AG09319 (cell line): ENCODE results near the gene HSPD1.

Experiments used
- DNase-seq: peaks from one replicate; pipeline ENCODE4 v3.0.0-alpha.2; 2010; ENCODE audit warnings: low read depth; ENCODE audit errors: extremely low read depth
- TF ChIP-seq, protein P1 (sequence below): IDR thresholded peaks from 2 replicates; pipeline ENCODE4 v1.5.1; 2011; ENCODE audit warnings: low read depth, mild to moderate bottlenecking, inconsistent platforms, low read length, moderate library complexity

The HSPD1 gene

GRCh38 chr2:197516393-197516761 lies 16.7 kb upstream of the HSPD1 start:
- TF ChIP-seq, protein P1, sequence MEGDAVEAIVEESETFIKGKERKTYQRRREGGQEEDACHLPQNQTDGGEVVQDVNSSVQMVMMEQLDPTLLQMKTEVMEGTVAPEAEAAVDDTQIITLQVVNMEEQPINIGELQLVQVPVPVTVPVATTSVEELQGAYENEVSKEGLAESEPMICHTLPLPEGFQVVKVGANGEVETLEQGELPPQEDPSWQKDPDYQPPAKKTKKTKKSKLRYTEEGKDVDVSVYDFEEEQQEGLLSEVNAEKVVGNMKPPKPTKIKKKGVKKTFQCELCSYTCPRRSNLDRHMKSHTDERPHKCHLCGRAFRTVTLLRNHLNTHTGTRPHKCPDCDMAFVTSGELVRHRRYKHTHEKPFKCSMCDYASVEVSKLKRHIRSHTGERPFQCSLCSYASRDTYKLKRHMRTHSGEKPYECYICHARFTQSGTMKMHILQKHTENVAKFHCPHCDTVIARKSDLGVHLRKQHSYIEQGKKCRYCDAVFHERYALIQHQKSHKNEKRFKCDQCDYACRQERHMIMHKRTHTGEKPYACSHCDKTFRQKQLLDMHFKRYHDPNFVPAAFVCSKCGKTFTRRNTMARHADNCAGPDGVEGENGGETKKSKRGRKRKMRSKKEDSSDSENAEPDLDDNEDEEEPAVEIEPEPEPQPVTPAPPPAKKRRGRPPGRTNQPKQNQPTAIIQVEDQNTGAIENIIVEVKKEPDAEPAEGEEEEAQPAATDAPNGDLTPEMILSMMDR, result no peak
- DNase-seq, result no peak

DNA sequence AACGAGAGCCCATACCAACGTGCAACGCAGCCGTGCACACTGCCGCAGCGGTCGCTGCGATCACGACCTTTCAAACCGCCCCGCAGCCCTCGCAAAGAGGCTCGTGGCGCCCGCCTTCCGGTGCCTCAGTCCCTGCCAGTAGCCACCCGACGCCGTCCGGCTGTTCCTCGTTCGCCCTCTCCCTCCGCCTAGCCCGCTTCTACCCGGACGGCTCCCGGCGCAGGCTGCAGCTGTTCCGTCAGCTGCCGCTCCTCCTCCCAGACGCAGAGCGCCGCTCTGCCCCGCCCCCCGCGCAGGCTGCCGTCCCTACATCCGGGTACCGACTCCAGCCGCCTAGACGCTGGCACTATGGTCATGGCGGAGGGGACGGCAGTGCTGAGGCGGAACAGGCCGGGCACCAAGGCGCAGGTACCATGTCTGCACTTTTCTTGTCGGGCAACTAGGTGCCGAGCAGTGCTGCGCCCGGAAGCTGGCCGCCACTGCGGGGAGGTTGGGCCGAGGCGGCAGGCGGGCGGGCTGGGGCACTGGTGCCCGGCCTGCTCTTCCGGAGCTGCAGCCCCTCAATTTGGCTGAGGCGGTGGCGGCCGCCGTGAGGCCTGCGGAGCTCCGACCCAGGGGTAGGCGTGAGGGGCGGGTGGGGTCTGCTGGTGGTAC lies 16.2 kb upstream of the HSPD1 start, which contains the start of gene MOB4:
MOB4 (plus strand) TSS at position 328 of the 654 bp plus-strand sequence; CDS start at position 349, 21 bp downstream.
- TF ChIP-seq, protein P1, result no peak
- DNase-seq, result peak; percentile 87

GRCh38 chr2:197515315-197515738 lies 15.7 kb upstream of the HSPD1 start:
- TF ChIP-seq, protein P1, result no peak
- DNase-seq, result no peak

DNA sequence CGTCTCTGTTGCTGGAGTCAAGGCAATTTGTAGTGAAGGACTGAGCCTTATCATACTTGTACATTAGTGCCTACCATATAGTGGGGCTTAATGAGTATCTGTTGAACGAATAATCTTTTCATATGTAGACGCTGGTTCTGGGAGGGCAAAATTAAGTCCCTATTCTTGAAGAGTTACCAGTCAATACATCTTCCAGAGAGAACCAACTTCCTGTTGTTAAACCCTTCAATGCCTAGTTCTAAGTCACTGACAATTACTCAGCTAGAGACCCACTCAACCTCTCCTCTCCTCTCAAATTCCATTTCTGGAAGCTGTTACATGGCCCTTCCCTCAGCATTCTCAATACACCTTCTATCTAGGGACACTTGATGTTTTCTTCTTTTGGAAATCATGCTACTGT lies 15.1 kb upstream of the HSPD1 start:
- no peak for DNase-seq
- TF ChIP-seq, protein P1, result no peak

- TF ChIP-seq, protein P1, result no peak
- no peak for DNase-seq
Measured at GRCh38 chr2:197513915-197514314, 14.3 kb upstream of the HSPD1 start.

GRCh38 chr2:197506658-197507057 lies 7.0 kb upstream of the HSPD1 start:
- TF ChIP-seq, protein P1, result no peak

DNA sequence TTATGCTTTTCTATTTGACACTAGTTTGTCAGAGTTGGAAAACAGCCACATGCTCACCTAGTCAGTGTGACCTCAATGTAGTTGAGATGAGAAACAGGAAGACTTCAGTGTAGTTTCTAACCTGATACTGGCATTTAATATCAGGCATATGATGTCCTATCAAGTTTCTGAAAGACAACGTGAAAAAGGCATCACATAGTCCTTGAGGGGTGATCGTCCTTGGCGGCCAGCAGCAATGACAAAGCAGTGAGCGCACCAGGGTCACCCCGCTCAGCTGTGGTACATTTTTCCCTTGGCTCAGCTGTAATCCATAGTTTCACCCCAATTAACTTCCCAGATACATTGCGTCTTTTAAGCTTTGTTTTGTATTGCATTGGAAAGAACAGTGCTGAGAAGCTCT lies 4.9 kb upstream of the HSPD1 start:
- DNase-seq, result no peak
- TF ChIP-seq, protein P1, result no peak

More at GRCh38 chr2:197506658-197507057, 7.0 kb upstream of the HSPD1 start:
- DNase-seq, result no peak
